AG09319 (cell line): ENCODE results near the gene PHACTR4.
"Not testable (repeated sequence)": the region's sequence is repeated elsewhere in the genome, so short reads cannot be mapped to it uniquely, and the experiment has no call there.

Experiments used
- DNase-seq: peaks from one replicate; pipeline ENCODE4 v3.0.0-alpha.2; 2010; ENCODE audit warnings: low read depth; ENCODE audit errors: extremely low read depth
- TF ChIP-seq, protein P1 (sequence below): IDR thresholded peaks from 2 replicates; pipeline ENCODE4 v1.5.1; 2011; ENCODE audit warnings: low read depth, mild to moderate bottlenecking, inconsistent platforms, low read length, moderate library complexity

The PHACTR4 gene

DNA sequence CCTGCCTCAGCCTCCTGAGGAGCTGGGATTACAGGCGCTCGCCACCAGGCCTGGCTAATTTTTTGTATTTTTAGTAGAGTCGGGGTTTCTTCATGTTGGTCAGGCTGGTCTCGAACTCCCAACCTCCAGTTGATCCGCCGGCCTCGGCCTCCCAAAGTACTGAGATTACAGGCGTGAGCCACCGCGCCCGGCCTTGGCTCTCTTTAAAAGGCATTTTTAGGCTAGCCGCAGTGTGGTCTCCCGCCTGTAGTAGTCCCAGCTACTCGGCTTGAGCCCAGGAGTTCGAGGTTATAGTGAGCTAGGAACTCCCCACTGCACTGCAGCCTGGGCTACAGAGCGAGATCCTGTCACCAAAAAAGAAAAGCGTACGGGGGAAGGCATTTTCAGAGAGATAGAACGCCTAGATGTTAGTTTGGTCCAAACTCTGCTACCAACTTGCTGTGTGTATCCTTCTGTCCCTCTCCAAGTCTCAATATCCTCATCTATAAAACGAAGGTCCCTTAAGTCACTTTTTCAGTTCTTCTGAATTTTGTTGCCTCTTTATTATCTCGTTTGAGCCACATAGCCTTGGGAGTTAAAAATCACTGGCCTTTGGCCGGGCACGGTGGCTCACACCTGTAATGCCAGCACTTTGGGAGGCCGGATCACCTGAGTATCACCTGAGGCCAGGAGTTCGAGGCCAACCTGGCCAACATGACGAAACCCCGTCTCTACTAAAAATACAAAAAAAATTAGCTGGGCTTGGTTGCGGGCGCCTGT, 40.0 kb upstream of the PHACTR4 start:
- no peak for DNase-seq
- TF ChIP-seq, protein P1, sequence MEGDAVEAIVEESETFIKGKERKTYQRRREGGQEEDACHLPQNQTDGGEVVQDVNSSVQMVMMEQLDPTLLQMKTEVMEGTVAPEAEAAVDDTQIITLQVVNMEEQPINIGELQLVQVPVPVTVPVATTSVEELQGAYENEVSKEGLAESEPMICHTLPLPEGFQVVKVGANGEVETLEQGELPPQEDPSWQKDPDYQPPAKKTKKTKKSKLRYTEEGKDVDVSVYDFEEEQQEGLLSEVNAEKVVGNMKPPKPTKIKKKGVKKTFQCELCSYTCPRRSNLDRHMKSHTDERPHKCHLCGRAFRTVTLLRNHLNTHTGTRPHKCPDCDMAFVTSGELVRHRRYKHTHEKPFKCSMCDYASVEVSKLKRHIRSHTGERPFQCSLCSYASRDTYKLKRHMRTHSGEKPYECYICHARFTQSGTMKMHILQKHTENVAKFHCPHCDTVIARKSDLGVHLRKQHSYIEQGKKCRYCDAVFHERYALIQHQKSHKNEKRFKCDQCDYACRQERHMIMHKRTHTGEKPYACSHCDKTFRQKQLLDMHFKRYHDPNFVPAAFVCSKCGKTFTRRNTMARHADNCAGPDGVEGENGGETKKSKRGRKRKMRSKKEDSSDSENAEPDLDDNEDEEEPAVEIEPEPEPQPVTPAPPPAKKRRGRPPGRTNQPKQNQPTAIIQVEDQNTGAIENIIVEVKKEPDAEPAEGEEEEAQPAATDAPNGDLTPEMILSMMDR, result no peak

DNA sequence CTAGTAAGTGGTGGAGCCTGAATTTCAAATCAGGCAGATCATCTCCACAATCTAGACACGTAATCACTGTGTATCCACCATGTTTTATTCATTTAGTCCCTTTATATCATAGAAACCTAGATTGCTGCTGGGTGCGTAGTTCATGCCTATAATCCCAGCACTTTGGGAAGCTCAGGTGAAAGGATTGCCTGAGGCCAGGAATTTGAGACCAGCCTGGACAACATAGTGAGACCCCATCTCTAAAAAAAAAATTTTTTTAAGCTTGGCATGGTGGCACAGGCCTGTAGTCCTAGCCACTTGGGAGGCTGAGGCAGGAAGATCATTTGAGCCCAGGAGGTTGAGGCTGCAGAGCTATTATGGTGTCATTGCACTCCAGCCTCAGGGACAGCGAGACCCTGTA, 30.6 kb upstream of the PHACTR4 start:
- TF ChIP-seq, protein P1, result no peak
- DNase-seq, result no peak

DNA sequence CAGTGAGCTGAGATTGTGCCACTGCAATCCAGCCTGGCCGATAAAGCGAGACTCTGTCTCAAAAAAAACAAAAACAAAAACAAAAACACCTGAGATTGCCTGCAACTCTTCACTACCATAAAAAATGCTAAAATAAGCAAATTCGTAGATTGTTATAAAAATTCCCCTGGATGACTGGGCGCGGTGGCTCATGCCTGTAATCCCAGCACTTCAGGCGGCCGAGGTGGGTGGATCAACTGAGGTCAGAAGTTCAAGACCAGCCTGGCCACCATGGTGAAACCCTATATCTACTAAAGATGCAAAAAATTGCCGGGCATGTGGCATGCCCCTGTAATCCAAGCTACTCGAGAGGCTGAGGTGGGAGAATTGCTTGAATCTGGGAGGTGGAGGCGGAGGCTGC, 30.0 kb upstream of the PHACTR4 start:
- TF ChIP-seq, protein P1, result no peak
- DNase-seq, result no peak

DNA sequence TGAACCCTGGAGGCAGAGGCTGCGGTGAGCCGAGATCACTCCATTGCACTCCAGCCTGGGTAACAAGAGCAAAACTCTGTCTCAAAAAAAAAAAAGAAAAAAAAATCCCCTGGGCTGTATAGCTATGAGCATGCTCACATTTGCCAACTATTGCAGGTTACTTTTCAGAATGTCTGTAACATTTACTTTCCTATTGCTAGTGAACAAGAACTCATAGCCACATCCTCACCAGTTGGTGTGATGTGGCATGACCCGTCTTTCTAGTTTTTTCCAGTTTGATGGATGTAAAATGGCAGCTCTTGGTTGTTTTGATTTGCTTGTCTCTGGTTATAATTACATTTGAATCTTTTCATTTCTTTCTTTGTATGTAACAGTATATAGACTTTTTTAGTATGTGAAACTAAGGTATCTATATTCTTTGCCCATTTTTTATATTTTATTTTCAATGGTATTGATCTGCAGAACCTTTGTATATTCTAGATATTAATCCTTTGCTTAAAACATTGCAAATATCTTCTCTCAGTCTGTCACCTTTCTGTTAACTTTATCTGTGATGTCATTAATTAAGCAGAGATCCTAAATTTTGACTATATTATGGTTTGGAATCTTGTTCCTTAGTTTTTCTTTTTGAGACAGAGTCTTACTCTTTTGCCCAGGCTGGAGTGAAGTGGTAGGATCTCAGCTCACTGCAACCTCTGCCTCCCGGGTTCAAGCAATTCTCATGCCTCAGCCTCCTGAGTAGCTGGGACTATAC, 29.1 kb upstream of the PHACTR4 start:
- DNase-seq, result no peak
- TF ChIP-seq, protein P1, result no peak

DNA sequence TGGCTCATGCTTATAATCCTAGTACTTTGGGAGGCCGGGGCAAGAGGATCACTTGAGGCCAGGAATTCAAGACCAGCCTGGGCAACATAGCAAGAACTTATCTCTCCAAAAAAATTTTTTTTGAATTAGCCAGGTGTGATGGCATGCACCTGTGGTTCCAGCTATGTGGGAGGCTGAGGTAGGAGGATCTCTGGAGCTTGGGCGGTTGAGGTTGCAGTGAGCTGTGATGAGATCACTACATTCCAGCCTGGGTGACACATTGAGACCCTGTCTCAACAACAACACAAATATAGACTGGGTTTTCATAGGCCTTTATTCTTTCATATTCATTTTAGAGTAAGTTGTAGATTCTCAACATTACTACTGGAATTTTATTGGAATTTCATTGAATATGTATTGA, 27.9 kb upstream of the PHACTR4 start:
- no peak for DNase-seq
- TF ChIP-seq, protein P1, result no peak

DNA sequence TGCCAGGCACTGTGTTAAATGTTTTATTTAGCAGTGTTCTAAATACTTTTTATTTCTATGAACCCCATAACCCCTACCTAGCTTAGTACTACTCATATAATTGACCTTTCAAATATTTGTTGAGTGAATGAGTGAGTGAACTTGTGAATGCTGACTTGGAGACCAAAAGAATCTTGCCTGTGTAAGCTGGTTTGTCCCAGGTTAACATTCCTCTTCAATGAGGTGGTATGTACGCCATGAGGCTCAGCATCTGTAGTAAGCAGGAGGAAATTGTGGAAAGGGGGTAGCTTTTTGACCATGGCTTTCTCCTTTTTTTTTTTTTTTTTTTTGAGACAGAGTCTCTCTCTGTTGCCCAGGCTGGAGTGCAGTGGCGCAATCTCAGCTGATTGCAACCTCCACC, 26.1 kb upstream of the PHACTR4 start:
- DNase-seq, result no peak

DNA sequence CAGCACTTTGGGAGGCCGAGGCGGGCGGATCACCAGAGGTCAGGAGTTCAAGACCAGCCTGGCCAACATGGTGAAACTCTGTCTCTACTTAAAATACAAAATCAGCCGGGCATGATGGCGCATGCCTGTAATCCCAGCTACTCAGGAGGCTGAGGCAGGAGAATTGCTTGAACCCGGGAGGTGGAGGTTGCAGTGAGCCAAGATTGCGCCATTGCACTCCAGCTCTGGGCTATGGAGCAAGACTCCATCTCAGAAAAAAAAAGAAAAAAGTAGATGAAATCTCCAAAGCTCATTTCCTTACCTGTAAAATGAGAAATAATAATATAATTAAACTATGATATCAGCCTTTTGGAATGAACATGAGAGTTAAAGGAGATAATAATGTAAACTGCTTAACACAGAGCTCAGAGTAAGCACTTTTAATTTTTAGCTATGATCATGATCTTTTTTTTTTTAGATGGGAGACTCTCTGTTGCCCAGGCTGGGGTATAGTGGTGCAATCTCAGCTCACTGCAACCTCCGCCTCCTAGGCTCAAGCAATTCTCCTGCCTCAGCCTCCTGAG, 16.2 kb upstream of the PHACTR4 start:
- not testable (repeated sequence) for DNase-seq

More for the DNA sequence above, 26.1 kb upstream of the PHACTR4 start:
- TF ChIP-seq, protein P1, result no peak
